ENCODE results near the gene FDX1.

Gene FDX1

DNA sequence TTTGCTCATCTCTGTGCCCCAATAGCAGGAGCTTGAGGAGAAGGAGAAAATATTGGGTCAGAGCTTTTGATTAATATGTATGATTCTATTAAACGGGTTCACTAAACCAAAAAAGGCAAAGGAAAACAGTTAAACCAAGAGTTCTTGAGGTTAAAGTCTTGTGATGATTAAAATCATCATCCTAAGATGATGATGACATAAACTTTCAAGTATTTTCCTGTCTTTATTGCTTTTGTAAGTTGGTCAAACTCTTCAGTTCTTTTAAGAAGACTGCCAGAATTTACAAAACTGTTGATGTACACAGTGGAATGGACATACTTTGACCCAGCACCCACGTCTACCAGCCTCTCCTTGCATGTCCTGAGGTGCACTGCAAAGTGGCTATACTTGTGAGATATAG, 41.0 kb downstream of the FDX1 start:
- peak; percentile 39 for DNase-seq (ENCODE audit: low read depth)
- TF ChIP-seq, protein P1, sequence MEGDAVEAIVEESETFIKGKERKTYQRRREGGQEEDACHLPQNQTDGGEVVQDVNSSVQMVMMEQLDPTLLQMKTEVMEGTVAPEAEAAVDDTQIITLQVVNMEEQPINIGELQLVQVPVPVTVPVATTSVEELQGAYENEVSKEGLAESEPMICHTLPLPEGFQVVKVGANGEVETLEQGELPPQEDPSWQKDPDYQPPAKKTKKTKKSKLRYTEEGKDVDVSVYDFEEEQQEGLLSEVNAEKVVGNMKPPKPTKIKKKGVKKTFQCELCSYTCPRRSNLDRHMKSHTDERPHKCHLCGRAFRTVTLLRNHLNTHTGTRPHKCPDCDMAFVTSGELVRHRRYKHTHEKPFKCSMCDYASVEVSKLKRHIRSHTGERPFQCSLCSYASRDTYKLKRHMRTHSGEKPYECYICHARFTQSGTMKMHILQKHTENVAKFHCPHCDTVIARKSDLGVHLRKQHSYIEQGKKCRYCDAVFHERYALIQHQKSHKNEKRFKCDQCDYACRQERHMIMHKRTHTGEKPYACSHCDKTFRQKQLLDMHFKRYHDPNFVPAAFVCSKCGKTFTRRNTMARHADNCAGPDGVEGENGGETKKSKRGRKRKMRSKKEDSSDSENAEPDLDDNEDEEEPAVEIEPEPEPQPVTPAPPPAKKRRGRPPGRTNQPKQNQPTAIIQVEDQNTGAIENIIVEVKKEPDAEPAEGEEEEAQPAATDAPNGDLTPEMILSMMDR (conservative IDR thresholded peaks at IDR 0.05; ENCODE audit: control insufficient read depth, insufficient read depth, low read depth, low read length), result no peak

DNA sequence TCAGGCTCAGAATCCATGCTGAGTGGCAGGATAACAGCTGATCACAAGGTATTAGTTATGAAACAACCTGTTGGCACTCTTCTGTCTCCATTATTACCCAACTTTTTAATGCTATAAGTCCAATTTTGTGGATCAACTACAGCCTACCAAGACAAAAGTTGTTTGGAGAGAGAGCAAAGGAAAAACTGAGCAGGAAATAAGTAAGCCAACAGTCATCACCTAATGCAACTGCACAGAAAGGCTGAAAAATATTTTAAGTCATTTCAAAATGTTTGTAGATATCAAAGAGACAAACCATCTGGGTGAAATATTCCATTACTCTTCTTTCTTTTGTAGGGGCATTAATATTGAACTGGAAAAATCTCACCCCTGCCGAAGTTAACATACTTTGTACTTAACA, 41.6 kb downstream of the FDX1 start:
- TF ChIP-seq, protein P1 (conservative IDR thresholded peaks at IDR 0.05; ENCODE audit: control insufficient read depth, insufficient read depth, low read depth, low read length), result no peak
- peak; percentile 33 for DNase-seq (ENCODE audit: low read depth)
- no peak overlapping the region for H3K4me3 ChIP-seq (ENCODE audit: control insufficient read depth, low read depth, low read length)

More for the DNA sequence above, 41.0 kb downstream of the FDX1 start:
- H3K4me3 ChIP-seq (ENCODE audit: control insufficient read depth, low read depth, low read length), result no peak overlapping the region

DNA sequence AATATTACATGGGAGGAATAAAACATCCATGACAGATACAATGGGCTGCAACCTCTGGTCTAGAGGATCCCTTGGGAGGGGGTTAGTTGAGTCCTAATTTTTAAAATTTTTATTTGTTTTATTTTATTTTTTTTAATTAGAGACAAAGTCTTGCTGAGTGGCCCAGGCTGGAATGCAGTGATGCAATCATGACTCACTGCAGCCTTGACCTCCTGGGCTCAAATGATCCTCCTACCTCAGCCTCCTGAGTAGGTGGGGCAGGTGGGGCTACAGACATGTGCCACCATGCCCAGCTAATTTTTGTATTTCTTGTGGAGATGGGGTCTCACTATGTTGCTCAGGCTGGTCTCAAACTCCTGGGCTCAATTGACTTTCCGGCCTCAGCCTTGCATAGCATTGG, 43.1 kb downstream of the FDX1 start:
- TF ChIP-seq, protein P1 (conservative IDR thresholded peaks at IDR 0.05; ENCODE audit: control insufficient read depth, insufficient read depth, low read depth, low read length), result no peak
- no peak overlapping the region for H3K4me3 ChIP-seq (ENCODE audit: control insufficient read depth, low read depth, low read length)
- DNase-seq (ENCODE audit: low read depth), result peak; percentile 50

DNA sequence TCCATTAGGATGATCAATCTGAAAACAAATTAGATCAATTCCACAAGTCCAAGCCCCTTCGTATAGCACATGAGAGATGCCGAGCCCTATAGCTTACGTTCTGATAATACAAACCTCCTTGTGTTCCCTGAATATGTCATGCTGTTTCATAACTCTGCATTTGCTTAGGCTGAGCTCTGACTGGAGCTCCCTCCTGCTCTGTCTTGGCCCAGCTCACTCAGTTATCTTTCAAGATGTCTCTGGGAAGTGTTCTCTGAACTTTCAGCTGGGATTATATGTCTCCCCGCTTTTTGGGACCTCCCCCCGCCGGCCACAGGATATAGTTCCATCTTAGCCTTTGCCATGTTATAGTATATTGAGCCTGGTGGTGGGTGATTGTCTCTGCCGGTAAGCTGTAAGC, 44.0 kb downstream of the FDX1 start:
- H3K4me3 ChIP-seq (ENCODE audit: control insufficient read depth, low read depth, low read length), result no peak overlapping the region
- DNase-seq (ENCODE audit: low read depth), result peak; percentile 62
- TF ChIP-seq, protein P1 (conservative IDR thresholded peaks at IDR 0.05; ENCODE audit: control insufficient read depth, insufficient read depth, low read depth, low read length), result no peak

DNA sequence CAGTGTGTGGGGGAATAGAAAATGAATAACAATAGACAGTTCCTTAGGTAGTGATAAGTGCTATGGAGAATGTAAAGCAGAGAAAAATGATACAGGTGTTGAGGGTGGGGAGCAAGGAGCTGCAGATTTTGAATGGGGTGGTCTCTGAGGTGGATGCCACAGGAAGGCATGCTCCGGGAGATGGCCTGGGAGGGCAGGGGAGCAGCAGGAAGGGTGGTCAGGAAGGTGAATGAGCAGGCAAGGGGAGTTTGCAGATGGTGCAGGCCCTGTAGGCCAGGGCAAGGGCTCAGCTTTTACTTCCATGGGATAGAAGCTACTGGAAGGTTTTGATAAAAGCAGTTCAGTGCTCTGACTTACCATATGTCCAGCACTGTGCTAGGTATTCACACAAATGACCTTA, 44.8 kb downstream of the FDX1 start:
- TF ChIP-seq, protein P1 (conservative IDR thresholded peaks at IDR 0.05; ENCODE audit: control insufficient read depth, insufficient read depth, low read depth, low read length), result no peak
- DNase-seq (ENCODE audit: low read depth), result no peak
- no peak overlapping the region for H3K4me3 ChIP-seq (ENCODE audit: control insufficient read depth, low read depth, low read length)

DNA sequence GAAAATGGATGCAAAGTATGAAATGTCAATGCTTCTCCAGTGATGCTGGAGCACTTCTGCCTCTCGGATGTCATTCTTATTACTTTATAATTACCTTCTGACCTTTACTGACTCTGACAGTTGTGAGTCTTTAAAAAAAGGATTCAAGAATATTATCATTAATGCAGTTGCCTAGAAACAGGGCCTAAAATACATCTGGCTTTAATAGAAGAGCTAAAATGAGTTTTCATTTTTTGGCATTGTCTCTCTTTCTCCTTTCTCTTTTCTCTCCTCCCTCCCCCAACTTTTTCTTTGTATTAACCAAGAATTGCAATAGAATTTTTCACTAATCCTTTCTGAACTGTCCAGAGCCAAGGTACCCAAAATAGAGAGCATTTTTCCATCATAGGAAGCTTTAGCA, 45.9 kb downstream of the FDX1 start:
- no peak for DNase-seq (ENCODE audit: low read depth)
- TF ChIP-seq, protein P1 (conservative IDR thresholded peaks at IDR 0.05; ENCODE audit: control insufficient read depth, insufficient read depth, low read depth, low read length), result no peak

DNA sequence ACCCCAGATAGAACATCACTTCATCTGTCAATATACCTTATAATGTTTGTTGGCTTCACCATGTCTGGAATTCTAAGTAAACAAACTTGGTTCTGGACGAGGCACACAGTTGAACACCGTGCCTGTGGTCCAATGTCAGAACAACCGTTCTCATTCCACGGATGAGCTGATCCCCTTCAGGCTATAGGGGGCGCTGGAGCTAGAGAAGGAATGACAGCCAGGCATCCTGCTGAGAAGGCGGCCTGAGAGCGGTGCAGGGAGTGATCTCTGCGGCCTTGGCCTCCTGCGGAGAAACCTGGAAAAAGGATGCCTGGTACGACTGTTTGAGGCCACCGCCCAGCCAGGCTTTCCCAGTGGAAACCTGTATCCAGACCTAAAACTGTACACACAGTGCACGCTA, 48.7 kb downstream of the FDX1 start:
- TF ChIP-seq, protein P1 (conservative IDR thresholded peaks at IDR 0.05; ENCODE audit: control insufficient read depth, insufficient read depth, low read depth, low read length), result peak; percentile 14
- DNase-seq (ENCODE audit: low read depth), result no peak
- no peak overlapping the region for H3K4me3 ChIP-seq (ENCODE audit: control insufficient read depth, low read depth, low read length)

More for the DNA sequence above, 45.9 kb downstream of the FDX1 start:
- H3K4me3 ChIP-seq (ENCODE audit: control insufficient read depth, low read depth, low read length), result no peak overlapping the region

All from fibroblast of mammary gland (primary cell).